Right lobe of liver (tissue), 4 donors: ENCODE results near the gene GSG1L.

Experiments
- POLR2A ChIP-seq: fragments of 450-650 bp; IDR thresholded peaks from one replicate; pipeline ENCODE4 v1.6.1; 2017; ENCODE audit warnings: antibody characterized with exemption, mild to moderate bottlenecking
- TF ChIP-seq, protein P1 (sequence below), 4 donors: fragments of 200-600 bp in 3 of 4; fragments of 450-650 bp in 1 of 4; IDR thresholded peaks; one replicate each; pipeline versions ENCODE4 v1.5.1 to v1.8.0; 2016 to 2022; ENCODE audit warnings: antibody characterized with exemption in 4 of 4, mild to moderate bottlenecking in 2 of 4
- donor health status: DM: no; HTN: no; CAD: no.
- donor health status: DM: no; HTN: no; CAD: no.
- donor health status: DM: no; HTN: yes; CAD: no.

DNA sequence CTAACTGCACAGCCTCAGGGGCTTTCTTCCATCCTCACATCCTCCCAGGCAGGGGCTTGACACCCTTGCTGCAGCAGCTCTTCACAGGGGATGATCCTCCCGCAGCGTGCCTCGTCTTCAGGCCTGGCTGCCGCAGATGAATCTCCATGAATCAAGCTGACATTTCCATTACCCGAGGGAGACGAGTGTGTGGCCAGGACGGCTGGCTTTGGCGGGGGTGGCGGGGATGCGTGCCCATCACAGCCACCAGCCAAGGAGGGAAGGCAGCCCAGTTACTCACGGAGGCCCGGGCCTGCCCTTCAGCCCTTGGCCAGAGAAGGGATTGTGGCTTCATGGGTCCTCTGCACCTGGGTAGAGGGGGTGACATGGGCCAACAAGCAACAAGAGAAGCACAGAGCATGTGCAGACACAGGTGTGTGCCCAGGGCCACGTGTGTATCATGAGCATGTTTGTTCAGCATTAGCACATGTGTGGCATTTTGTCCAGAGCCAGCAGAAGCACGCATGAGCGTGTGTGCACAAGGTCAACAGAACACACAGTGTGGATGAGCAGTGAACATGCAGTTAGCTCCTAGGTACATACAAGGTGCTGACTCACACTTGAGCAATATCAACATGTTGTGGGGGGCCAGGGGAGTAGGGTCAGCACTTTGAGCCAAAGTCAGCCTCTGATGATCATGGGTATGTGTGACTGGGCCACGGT lies 277.1 kb downstream of the GSG1L start:
- TF ChIP-seq, protein P1, sequence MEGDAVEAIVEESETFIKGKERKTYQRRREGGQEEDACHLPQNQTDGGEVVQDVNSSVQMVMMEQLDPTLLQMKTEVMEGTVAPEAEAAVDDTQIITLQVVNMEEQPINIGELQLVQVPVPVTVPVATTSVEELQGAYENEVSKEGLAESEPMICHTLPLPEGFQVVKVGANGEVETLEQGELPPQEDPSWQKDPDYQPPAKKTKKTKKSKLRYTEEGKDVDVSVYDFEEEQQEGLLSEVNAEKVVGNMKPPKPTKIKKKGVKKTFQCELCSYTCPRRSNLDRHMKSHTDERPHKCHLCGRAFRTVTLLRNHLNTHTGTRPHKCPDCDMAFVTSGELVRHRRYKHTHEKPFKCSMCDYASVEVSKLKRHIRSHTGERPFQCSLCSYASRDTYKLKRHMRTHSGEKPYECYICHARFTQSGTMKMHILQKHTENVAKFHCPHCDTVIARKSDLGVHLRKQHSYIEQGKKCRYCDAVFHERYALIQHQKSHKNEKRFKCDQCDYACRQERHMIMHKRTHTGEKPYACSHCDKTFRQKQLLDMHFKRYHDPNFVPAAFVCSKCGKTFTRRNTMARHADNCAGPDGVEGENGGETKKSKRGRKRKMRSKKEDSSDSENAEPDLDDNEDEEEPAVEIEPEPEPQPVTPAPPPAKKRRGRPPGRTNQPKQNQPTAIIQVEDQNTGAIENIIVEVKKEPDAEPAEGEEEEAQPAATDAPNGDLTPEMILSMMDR (IDR thresholded peaks at IDR 0.05): no peak
- TF ChIP-seq POLR2A: no peak
